GM13977 (cell line): ENCODE data around the gene LRRC45.

Experiments used
- DNase-seq: peaks from one replicate; pipeline ENCODE4 v3.0.0; 2012; ENCODE audit warnings: low spot score
- CTCF ChIP-seq: IDR thresholded peaks from 2 replicates; pipeline ENCODE4 v1.5.1; 2012; ENCODE audit warnings: mild to moderate bottlenecking, control low read depth; ENCODE audit not compliant: insufficient read depth; ENCODE audit errors: extremely low read depth, missing control alignments
- in situ Hi-C: fragments of 300-500 bp; cut with MboI; formaldehyde crosslinking; loops from one replicate; pipeline ENCODE4 v1.12.0; 2022; ENCODE audit warnings: low sequenced_read_pairs, low pct_unique_long_range_greater_than_20kb, mixed read lengths, inconsistent platforms; ENCODE audit not compliant: unreplicated experiment

The LRRC45 gene

GRCh38 chr17:81994593-81995462, 28.3 kb upstream of the LRRC45 start:
- TF ChIP-seq CTCF: no peak
- DNase-seq: no peak
- in situ Hi-C loops: no loop called here

- no peak for TF ChIP-seq CTCF
- DNase-seq: no peak
- in situ Hi-C loops: no loop called here
Measured at GRCh38 chr17:81995463-81996231, 27.5 kb upstream of the LRRC45 start.

- TF ChIP-seq CTCF: no peak
- in situ Hi-C loops: no loop called here
- DNase-seq: no peak
Measured at GRCh38 chr17:81996232-81996756, 26.8 kb upstream of the LRRC45 start.

- in situ Hi-C loops: no loop called here
- no peak for TF ChIP-seq CTCF
- no peak for DNase-seq
Measured at GRCh38 chr17:81996757-81997441, 26.2 kb upstream of the LRRC45 start.

- DNase-seq: no peak
- no peak for TF ChIP-seq CTCF
- in situ Hi-C loops: no loop called here
Measured at GRCh38 chr17:81998212-81998611, 24.9 kb upstream of the LRRC45 start.
